ES-I3 (cell line): Measurements from ENCODE around the gene RIPOR2.

Experiments
- H3K36me3 ChIP-seq: 2 replicates; pipeline ENCODE4 v1.6.1; 2013; ENCODE audit warnings: mild to moderate bottlenecking, low read length, control low read depth, moderate library complexity; ENCODE audit not compliant: insufficient read depth
- H3K4me1 ChIP-seq: 2 replicates; pipeline ENCODE4 v1.6.1; 2013; ENCODE audit warnings: mild to moderate bottlenecking, control low read depth, low read length; ENCODE audit not compliant: insufficient read depth
- H3K9ac ChIP-seq: 2 replicates; pipeline ENCODE4 v1.6.1; 2013; ENCODE audit warnings: low read depth, mild to moderate bottlenecking, low read length, moderate library complexity
- H3K9me3 ChIP-seq: 2 replicates; pipeline ENCODE4 v1.6.1; 2013; ENCODE audit warnings: mild to moderate bottlenecking, low read length, moderate library complexity; ENCODE audit not compliant: control insufficient read depth, insufficient read depth

The RIPOR2 gene

DNA sequence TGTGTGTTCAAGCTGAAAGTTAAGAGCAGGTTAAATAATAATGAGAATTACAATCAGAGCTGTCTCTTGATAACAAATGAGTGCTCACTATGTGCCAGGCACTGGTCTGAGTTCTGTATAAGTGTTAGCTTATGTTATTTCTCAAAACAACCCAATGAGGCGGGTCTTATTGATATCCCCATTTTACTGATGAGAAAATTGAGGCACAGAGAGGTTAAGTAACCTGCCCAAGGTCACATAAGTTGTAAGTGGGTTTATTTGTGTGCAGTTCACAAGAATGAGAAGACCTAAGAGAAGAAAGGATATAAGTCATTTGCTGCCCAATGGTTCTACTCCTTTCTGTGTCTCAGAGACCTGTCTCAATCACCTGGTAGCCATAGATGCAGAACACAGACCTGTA is 103.0 kb downstream of the RIPOR2 start:
- Histone ChIP-seq H3K9me3 (no peaks in the 10 kb centered on the region), H3K4me1 (peaks cover 6% of the 10 kb centered on the region; the same call in 1 of the 2 replicates), H3K9ac (no peak overlapping the region), H3K36me3 (no peaks in the 10 kb centered on the region)

DNA sequence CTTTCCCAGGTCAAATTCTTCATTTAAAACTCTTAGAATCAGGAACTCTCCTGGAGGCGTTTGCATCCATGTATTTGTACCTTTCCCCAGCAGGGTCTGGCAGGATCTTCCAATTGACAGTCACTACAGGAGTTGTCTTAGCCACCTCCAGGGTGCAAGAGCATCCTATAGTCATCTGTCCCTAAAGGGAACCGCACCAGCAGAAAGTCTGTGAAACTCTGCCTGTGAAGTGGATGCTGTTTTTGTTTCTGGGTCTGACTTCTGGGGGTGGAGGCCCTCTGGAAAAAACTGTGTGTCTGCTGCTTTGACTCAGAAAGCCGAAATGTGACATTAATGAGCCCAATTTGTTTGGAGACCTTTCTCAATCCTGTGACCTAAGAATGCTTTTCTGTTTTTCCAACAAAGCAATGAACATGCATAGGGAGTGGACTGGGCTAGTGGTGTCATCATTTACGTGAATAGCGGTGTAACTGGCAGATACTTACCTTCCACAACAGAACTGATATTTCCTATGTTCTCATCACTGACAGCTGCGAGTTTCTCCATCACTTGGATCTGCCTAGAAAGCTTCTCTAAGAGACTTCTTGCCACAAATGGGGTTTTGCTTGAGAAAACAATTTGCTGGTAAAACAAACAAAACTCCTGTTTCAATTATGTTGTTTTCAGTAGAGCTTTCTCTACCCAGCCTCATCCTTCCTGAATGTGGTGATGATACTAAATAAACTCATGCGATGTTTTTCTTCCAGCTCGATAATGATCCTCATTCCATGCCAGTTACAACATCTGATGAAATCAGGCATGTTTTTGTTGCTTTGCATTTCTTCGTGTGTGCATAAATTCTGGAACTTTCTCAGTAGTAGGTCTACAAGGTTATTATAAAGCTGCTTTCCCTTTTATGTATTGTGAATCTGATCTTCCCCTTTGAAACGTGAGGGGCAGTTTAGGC is 103.7 kb downstream of the RIPOR2 start:
- no peak overlapping the region for H3K9ac ChIP-seq
- no peaks in the 10 kb centered on the region for H3K36me3 ChIP-seq

DNA sequence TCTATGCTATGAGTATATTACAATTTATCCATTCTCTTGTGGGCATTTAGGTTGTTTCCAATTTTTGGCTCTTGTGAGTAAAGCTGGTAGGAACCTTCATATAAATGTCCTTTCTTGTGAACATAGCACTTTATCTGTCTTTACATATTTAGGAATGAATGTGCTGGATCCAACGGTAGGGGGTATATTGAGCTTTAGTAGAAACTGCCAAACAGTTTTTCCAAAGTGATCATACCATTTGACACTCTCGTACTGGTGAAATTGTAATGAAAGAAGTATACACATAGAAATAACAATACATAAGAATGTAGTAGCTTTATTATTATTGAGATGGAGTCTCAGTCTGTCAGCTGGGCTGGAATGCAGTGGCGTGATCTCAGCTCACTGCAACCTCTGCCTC is 106.1 kb downstream of the RIPOR2 start:
- Histone ChIP-seq H3K4me1 (peaks cover 11% of the 10 kb centered on the region; the same call in 1 of the 2 replicates), H3K36me3 (no peaks in the 10 kb centered on the region), H3K9me3 (no peaks in the 10 kb centered on the region), H3K9ac (no peak overlapping the region)

More for the DNA sequence above, 103.7 kb downstream of the RIPOR2 start:
- H3K4me1 ChIP-seq = peaks cover 8% of the 10 kb centered on the region; the same call in 1 of the 2 replicates
- no peaks in the 10 kb centered on the region for H3K9me3 ChIP-seq

DNA sequence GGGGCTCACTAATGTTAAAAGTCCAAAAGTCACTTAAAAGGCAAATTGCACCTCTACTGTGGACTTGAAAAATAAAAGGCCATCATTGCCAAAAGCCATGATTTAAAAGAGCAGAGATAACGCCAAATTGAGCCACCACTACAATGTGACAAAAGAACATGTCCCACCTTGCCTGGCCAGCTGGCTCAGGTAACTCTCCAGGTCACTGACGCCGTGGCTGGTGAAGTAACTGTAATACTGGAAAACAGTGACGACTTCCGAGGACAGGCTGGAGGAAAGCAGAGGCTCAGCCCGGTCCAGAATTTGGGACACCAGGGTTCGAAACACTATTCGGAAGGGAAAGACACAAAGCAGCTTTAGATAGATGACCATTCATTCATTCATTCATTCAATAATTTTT is 107.8 kb downstream of the RIPOR2 start:
- Histone ChIP-seq H3K36me3 (no peaks in the 10 kb centered on the region), H3K9ac (no peak overlapping the region), H3K4me1 (peaks cover 11% of the 10 kb centered on the region; the same call in 1 of the 2 replicates), H3K9me3 (no peaks in the 10 kb centered on the region)

DNA sequence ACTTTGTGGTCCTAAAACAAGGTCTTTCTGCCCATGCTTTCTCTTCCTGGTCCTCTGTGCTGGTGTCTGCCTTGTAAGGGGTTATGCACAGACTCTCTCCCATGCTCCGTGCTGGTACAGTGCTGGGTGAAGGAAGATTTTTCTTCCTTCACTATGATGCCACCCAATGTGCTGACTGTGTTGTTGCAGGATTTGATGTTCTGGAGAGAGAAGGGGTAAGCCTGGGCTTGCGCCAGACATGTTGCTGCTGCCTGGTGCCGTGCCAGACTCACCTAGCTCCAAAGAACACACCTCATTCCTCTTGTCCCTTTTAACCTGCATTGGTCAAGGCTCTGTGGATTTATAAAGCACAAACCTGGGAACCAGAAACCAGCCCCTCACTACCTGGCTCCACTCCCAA is 108.6 kb downstream of the RIPOR2 start:
- Histone ChIP-seq H3K9me3 (no peaks in the 10 kb centered on the region), H3K36me3 (no peaks in the 10 kb centered on the region), H3K9ac (no peak overlapping the region), H3K4me1 (peaks cover 11% of the 10 kb centered on the region; the same call in 1 of the 2 replicates)

DNA sequence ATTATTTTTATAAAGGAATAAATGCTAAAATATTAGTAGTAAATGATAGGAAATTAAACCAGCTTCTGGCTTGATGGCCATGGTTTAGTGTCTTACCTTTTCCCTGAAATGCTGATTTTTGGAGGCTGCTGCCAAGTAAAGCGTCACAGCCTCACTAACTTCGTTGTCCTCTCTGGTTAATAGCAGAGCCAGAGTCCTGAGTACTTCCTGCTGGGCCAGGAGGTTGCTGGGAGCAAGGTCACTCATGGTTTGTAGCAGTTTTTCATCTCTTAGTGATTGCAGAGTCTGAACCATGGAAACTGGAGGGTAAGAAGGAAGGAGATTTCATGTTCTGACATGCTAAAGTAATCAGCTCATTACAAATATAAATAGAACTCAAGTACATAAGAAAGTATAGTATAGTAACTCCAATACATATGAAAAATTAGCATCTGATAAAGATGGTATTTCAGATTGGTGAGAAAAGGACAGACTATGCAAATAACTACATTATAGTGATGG is 110.6 kb downstream of the RIPOR2 start:
- H3K4me1 ChIP-seq = peaks cover 5% of the 10 kb centered on the region; the same call in 1 of the 2 replicates
- H3K9ac ChIP-seq = no peak overlapping the region
- H3K36me3 ChIP-seq = no peaks in the 10 kb centered on the region
- no peaks in the 10 kb centered on the region for H3K9me3 ChIP-seq

DNA sequence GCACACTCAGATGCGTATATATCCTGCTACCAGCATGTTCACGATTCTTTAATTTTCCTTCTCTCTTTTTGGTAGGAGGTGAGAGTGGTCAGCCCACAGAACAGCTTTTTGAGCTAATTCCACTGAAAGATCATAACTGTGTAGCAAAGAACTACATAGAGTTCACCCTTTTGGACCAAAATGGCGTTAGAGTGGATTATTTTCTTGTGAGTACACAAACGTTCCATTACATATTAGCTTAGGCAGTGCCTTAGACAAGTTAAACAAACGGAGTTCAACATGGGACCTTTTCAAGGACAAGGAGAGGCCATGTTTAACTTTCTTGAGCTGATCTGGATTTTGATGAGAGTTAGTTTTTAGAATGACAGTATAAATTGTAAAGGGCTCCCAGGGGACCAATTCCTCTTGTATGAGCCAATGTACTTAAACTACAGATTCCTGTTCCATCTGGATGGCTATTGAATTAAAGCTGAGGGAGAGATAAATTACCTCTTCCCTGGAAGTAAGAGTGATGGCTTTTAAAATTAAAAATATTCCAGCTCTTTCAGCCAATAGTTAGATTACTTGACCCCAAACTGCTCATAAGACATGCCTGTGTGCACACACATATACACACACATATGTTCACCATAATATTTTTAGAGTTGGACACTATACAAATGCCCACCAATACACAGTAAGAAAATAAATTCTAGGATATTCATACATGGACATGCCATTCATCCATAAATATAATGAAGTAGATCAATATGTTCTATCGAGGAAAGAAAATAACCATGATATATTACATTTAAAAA is 111.4 kb downstream of the RIPOR2 start:
- Histone ChIP-seq H3K4me1 (peaks cover 5% of the 10 kb centered on the region; the same call in 1 of the 2 replicates), H3K36me3 (no peaks in the 10 kb centered on the region; the same call in 1 of the 2 replicates), H3K9me3 (no peaks in the 10 kb centered on the region), H3K9ac (no peak overlapping the region)

DNA sequence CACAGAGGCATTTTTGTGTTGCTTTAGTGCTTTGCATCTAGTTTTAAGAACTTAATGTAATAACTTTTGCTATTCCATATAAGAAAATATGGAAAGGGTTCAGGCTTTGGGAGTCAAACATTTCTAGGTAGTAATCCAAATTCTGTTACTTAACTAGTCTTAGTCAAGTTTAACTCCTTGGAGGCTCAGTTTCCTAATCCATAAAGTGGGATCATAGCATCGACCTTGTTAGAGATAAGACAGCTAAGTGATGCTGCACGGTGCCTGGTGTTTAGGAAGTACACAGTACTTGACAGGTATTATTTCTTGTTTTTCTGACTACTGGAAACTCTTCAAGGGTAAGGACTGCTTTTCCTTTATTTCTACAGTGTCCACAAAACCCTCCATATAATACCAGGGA is 112.6 kb downstream of the RIPOR2 start:
- no peaks in the 10 kb centered on the region; the same call in 1 of the 2 replicates for H3K36me3 ChIP-seq
- H3K9ac ChIP-seq = no peak overlapping the region
- H3K9me3 ChIP-seq = no peaks in the 10 kb centered on the region
- H3K4me1 ChIP-seq = peaks cover 5% of the 10 kb centered on the region; the same call in 1 of the 2 replicates

DNA sequence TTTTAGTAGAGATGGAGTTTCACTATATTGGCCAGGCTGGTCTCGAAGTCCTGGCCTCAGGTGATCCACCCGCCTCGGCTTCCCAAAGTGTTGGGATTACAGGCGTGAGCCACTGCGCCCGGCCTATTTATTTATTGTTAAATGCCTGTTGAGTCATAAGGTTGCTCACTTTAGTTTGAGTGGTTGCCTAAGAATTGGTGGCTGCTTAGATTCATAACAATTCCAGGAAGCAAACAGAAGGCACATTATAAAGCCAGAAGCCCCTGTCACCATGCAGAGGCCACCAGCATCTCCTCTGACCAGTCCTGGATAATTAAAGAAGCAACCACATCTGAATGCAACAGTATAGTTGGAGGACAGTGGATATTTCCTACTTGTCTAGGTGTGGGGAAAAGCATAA is 113.1 kb downstream of the RIPOR2 start:
- Histone ChIP-seq H3K9me3 (no peaks in the 10 kb centered on the region), H3K36me3 (no peaks in the 10 kb centered on the region; the same call in 1 of the 2 replicates), H3K4me1 (peaks cover 5% of the 10 kb centered on the region; the same call in 1 of the 2 replicates), H3K9ac (no peak overlapping the region)

DNA sequence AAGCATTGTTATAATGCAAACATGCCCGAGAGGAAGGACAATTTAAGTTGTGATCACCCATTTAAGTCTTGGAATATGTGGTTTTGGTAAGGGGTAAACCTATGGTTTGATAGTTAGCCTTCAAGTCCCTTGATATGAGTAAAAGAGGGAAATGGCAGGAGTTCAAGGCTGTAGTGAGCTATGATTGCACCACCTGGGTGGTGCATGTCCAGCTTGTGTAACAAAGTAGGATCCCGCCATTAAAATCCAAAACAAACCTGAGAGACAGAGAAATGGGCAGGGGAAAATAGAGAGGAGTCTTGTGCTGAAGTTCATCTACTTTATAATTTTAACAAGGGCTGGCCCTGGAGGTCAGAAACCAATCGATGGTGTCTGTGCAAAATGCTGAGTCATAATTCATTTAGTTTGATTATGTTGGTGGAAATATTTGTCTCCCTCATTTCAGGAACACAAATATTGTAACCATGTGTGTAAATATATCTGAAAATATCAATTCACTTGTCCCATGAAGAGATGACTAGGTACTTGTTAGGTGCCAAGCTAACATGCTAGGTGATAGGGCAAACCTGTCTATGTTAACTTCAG is 113.8 kb downstream of the RIPOR2 start:
- Histone ChIP-seq H3K9ac (no peak overlapping the region), H3K4me1 (peaks cover 2% of the 10 kb centered on the region; the same call in 1 of the 2 replicates), H3K9me3 (no peaks in the 10 kb centered on the region), H3K36me3 (no peaks in the 10 kb centered on the region; the same call in 1 of the 2 replicates)

DNA sequence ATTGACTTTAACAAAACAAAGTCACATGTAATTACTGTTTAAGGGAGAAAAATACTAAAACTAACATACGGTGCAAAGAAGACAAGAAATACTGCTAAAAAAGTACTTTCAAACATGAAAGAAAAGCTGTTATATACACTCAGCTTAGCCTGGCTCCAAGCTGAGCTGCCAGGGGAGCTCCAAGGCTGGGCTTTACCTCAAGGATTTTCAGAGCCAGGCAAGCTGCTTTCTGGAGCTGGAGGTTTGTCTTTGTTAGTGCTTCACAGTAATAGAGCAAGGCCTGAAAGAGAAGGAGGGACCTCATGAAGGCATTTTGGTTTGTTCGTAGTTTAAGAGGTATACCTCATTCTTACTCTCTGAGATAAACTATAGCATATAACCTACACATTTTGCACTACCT is 117.4 kb downstream of the RIPOR2 start:
- no peaks in the 10 kb centered on the region; the same call in 1 of the 2 replicates for H3K4me1 ChIP-seq
- H3K9ac ChIP-seq = no peak overlapping the region
- H3K9me3 ChIP-seq = no peaks in the 10 kb centered on the region
- H3K36me3 ChIP-seq = no peaks in the 10 kb centered on the region; the same call in 1 of the 2 replicates

DNA sequence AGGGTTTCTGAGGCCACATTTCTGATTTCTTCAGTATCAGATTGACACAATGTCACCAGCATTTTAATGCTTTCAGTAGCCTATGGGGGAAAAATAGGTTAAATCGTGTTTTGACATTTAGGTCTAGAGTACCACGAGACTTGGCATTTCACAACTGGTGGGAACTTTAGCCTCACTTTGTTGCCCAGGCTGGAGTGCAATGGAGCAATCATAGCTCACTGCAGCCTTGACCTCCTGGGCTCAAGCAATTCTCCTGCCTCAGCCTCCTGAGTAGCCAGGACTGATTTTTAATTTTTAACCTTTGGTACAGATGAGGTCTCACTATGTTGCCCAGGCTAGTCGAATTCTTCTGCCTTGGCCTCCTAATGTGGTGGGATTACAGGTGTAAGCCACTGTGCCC is 126.0 kb downstream of the RIPOR2 start:
- no peak overlapping the region for H3K9ac ChIP-seq
- no peaks in the 10 kb centered on the region for H3K9me3 ChIP-seq
- no peaks in the 10 kb centered on the region; the same call in 1 of the 2 replicates for H3K36me3 ChIP-seq

DNA sequence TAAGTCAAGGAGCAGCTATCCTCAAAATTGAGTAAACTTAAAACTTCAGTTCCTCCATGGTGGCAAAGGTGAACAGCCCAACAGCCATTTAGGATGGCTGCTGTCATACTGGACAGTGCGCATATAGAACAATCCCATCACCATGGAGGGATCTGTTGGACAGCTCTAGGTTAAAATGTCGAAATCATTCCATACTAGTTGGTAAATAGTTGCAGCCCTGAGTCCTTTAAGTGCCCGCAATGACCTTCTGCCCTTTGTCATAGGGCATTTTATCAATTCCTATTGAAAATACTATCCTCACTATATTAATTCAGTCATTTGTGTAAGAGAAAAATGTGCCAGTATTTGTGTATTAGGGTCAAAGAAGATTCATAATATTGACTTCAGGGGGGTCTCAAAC is 128.2 kb downstream of the RIPOR2 start:
- Histone ChIP-seq H3K36me3 (no peaks in the 10 kb centered on the region; the same call in 1 of the 2 replicates), H3K4me1 (peaks cover under 1% of the 10 kb centered on the region; the same call in 1 of the 2 replicates), H3K9ac (no peak overlapping the region), H3K9me3 (no peaks in the 10 kb centered on the region)

More for the DNA sequence above, 126.0 kb downstream of the RIPOR2 start:
- H3K4me1 ChIP-seq = no peaks in the 10 kb centered on the region
